Measurements from ENCODE around the gene CLPTM1.
"Not testable (repeated sequence)": the region's sequence is repeated elsewhere in the genome, so short reads cannot be mapped to it uniquely, and the experiment has no call there.

CLPTM1 gene

GRCh38 chr19:44947041-44947581 is 8.1 kb upstream of the CLPTM1 start:
- DNase-seq: no peak

- DNase-seq: no peak
These were observed 6.9 kb upstream of the CLPTM1 start for GRCh38 chr19:44948237-44948636.

- no peak for DNase-seq
These were observed 6.3 kb upstream of the CLPTM1 start for GRCh38 chr19:44948763-44949374.

- no peak for DNase-seq
These were observed 5.6 kb upstream of the CLPTM1 start for GRCh38 chr19:44949550-44949949.

- DNase-seq: peak; percentile 28
These were observed 3.7 kb upstream of the CLPTM1 start for GRCh38 chr19:44951179-44952159.

- DNase-seq: no peak
These were observed 917 bp upstream of the CLPTM1 start for GRCh38 chr19:44954278-44954648.

GRCh38 chr19:44955505-44956439 is 592 bp downstream of the CLPTM1 start:
- DNase-seq: no peak

GRCh38 chr19:44957526-44957925 is 2.3 kb downstream of the CLPTM1 start:
- DNase-seq: no peak

- DNase-seq: no peak
These were observed 2.9 kb downstream of the CLPTM1 start for GRCh38 chr19:44958090-44958489.

- DNase-seq: no peak
These were observed 4.5 kb downstream of the CLPTM1 start for GRCh38 chr19:44959691-44960090.

- no peak for DNase-seq
These were observed 5.9 kb downstream of the CLPTM1 start for GRCh38 chr19:44960906-44961728.

GRCh38 chr19:44961821-44962220 is 6.6 kb downstream of the CLPTM1 start:
- no peak for DNase-seq

- no peak for DNase-seq
These were observed 12.9 kb downstream of the CLPTM1 start for GRCh38 chr19:44968118-44968517.

GRCh38 chr19:44968670-44969069 is 13.5 kb downstream of the CLPTM1 start:
- DNase-seq: no peak

- DNase-seq: no peak
These were observed 14.3 kb downstream of the CLPTM1 start for GRCh38 chr19:44969437-44969836.

- DNase-seq: not testable (repeated sequence)
These were observed 16.3 kb downstream of the CLPTM1 start for GRCh38 chr19:44971451-44971850.

- DNase-seq: no peak
These were observed 17.6 kb downstream of the CLPTM1 start for GRCh38 chr19:44972802-44973201.

GRCh38 chr19:44973982-44974735 is 19.0 kb downstream of the CLPTM1 start:
- DNase-seq: no peak

GRCh38 chr19:44974857-44975256 is 19.7 kb downstream of the CLPTM1 start:
- DNase-seq: no peak

GRCh38 chr19:44975444-44975843 is 20.3 kb downstream of the CLPTM1 start:
- no peak for DNase-seq

- DNase-seq: no peak
These were observed 28.8 kb downstream of the CLPTM1 start for GRCh38 chr19:44984005-44984404.
